PC-3 (cell line): Measurements from ENCODE around the gene HRH1. TPM values are rescaled to one million over a fixed set of nuclear protein-coding genes. Genes with fewer than 3 reads are reported as not detected.

Experiments
- ATAC-seq: fragments of 200-7000 bp; cut with Tn5 transposase; 2 replicates; pipeline ENCODE4 v1.9.1; 2020; ENCODE audit warnings: mild to moderate bottlenecking, moderate library complexity
- BruUV-seq: library from RNA; stranded (reverse); fragments of 400-500 nt; replicated peaks from 2 replicates; lab custom pipeline; 2021; lab: Mats Ljungman, UMichigan
- CTCF ChIA-PET: fragments of 300-600 bp; sonication (Branson Sonifier 250); formaldehyde crosslinking; loops from one replicate; lab custom pipeline; 2022; ENCODE audit warnings: antibody characterized with exemption; lab: Charles Lee
- POLR2A ChIA-PET: fragments of 300-600 bp; sonication (Branson Sonifier 250); formaldehyde crosslinking; loops from one replicate; lab custom pipeline; 2022; ENCODE audit warnings: antibody characterized with exemption; ENCODE audit not compliant: unreplicated experiment; lab: Charles Lee
- DNase-seq: peaks from one replicate; pipeline ENCODE4 v3.0.0-alpha.2; 2015
- H2AFZ ChIP-seq: fragments of 300-600 bp; sonication (generic); 2 replicates; pipeline ENCODE4 v1.6.0; 2016; ENCODE audit warnings: antibody characterized with exemption, low read length
- H3F3A ChIP-seq: fragments of 300-600 bp; sonication (generic); one replicate; pipeline ENCODE4 v1.6.0; 2017; ENCODE audit warnings: antibody characterized with exemption, low read length, control low read depth, mild to moderate bottlenecking; ENCODE audit not compliant: unreplicated experiment
- H3K27ac ChIP-seq: fragments of 300-600 bp; sonication (generic); 2 replicates; pipeline ENCODE4 v1.5.1; 2016; ENCODE audit warnings: mild to moderate bottlenecking, low read length
- H3K27me3 ChIP-seq: fragments of 300-600 bp; sonication (generic); 2 replicates; pipeline ENCODE4 v1.6.1; 2016; ENCODE audit warnings: low read length, mixed read lengths
- H3K36me3 ChIP-seq: fragments of 300-600 bp; sonication (generic); 2 replicates; pipeline ENCODE4 v1.6.1; 2016; ENCODE audit warnings: low read depth, mixed run types, low read length, mixed read lengths
- H3K4me1 ChIP-seq: fragments of 300-600 bp; sonication (generic); 2 replicates; pipeline ENCODE4 v1.5.1; 2016; ENCODE audit warnings: low read length; ENCODE audit not compliant: insufficient read depth
- H3K4me2 ChIP-seq: fragments of 300-600 bp; sonication (generic); 2 replicates; pipeline ENCODE4 v1.6.0; 2016; ENCODE audit warnings: low read length
- H3K4me3 ChIP-seq: fragments of 300-600 bp; sonication (generic); 2 replicates; pipeline ENCODE4 v1.5.1; 2016; ENCODE audit warnings: mild to moderate bottlenecking, low read length, mixed read lengths
- H3K79me2 ChIP-seq: fragments of 300-600 bp; sonication (generic); 2 replicates; pipeline ENCODE4 v1.6.1; 2017; ENCODE audit warnings: low read length, mixed read lengths
- H3K9ac ChIP-seq: fragments of 300-600 bp; sonication (generic); 2 replicates; pipeline ENCODE4 v1.6.0; 2016; ENCODE audit warnings: mild to moderate bottlenecking, low read length
- H3K9me2 ChIP-seq: fragments of 300-600 bp; sonication (generic); replicated peaks from 2 replicates; pipeline ENCODE4 v1.6.1; 2016; ENCODE audit warnings: mixed run types, low read length, mixed read lengths
- H3K9me3 ChIP-seq: fragments of 300-600 bp; sonication (generic); 2 replicates; pipeline ENCODE4 v1.6.1; 2016; ENCODE audit warnings: low read length, mixed read lengths
- H4K20me1 ChIP-seq: fragments of 300-600 bp; sonication (generic); 2 replicates; pipeline ENCODE4 v1.6.1; 2016; ENCODE audit warnings: low read length, mixed read lengths
- CTCF ChIP-seq: fragments of 300-600 bp; sonication (generic); conservative IDR thresholded peaks from 2 replicates; pipeline ENCODE4 v1.5.1; 2017; ENCODE audit warnings: antibody characterized with exemption, low read depth, mild to moderate bottlenecking, low read length
- EZH2 ChIP-seq: fragments of 300-600 bp; sonication (generic); IDR thresholded peaks from one replicate; pipeline ENCODE4 v1.6.1; 2017; ENCODE audit warnings: antibody characterized with exemption, mild to moderate bottlenecking, low read length; ENCODE audit not compliant: unreplicated experiment
- EZH2phosphoT487 ChIP-seq: fragments of 300-600 bp; sonication (generic); IDR thresholded peaks from 2 replicates; pipeline ENCODE4 v1.6.1; 2018; ENCODE audit warnings: mild to moderate bottlenecking, antibody characterized with exemption, low read length, borderline replicate concordance
- intact Hi-C: fragments of 100-400 bp; cut with micrococcal nuclease; formaldehyde crosslinking; loops from 2 replicates; pipeline ENCODE4 v1.9.0; 2023
- total RNA-seq: library from RNA; depleted of rRNA; stranded (reverse); fragments of >200 nt; gene quantifications from 2 replicates; pipeline ENCODE4 v1.2.3, GENCODE V29; 2014

The HRH1 gene
- total RNA-seq, 1 experiment from 2014 or later, result 5.9 TPM

DNA sequence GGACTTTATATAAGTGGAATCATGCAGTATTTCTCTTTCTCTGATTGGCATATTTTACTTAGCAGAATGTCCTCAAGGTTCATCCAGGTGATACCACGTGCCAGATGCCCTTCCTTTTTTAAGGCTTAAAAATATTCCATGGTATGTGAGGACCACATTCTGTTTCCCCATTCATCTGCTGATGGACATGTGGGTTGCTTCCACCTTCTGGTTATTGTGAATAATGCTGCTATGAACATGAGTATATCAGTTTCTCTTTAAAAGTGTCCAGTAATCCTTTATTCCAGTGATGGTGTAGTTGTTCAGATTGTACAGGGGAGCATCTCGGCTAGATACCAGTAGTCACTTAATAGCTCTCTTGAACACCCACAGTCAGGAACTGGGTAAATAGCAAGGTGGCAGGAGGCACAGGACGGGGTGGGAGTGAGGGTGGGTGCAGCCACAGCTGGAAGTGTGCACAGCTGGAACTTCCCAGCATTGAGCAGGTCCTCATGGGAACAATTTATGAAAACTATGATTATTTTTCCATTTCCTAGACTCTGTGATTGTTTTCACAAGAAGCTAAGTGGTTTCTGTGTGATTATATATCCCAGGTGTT lies 67.6 kb downstream of the HRH1 start:
- Histone ChIP-seq H3F3A (no peaks in the 10 kb centered on the region), H3K9me3 (no peaks in the 10 kb centered on the region), H3K9me2 (no peaks in the 10 kb centered on the region), H3K9ac (no peak overlapping the region), H3K4me3 (no peak overlapping the region), H3K27me3 (no peaks in the 10 kb centered on the region), H2AFZ (no peak overlapping the region), H3K27ac (no peak overlapping the region), H3K4me2 (no peak overlapping the region), H3K4me1 (peaks cover 30% of the 10 kb centered on the region), H3K79me2 (peaks cover 41% of the 10 kb centered on the region), H4K20me1 (no peaks in the 10 kb centered on the region), H3K36me3 (no peaks in the 10 kb centered on the region)
- CTCF ChIA-PET, result no interaction called here
- no TSS peak for BruUV-seq
- DNase-seq, result peak; percentile 14
- ATAC-seq, result no peak
- no peak for TF ChIP-seq EZH2
- peak; percentile 45 for TF ChIP-seq CTCF
- no peak for TF ChIP-seq EZH2phosphoT487
- POLR2A ChIA-PET, result no interaction called here
- intact Hi-C loops, result loop anchor here (1.0 kb wide), 1 partner anchor 67 kb away; no protein-coding TSS in a partner anchor

GRCh38 chr3:11224010-11224409 lies 69.7 kb downstream of the HRH1 start:
- ChIA-PET CTCF (no interaction called here), POLR2A (no interaction called here)
- H3K9me2 ChIP-seq, result no peaks in the 10 kb centered on the region
- peaks cover 32% of the 10 kb centered on the region for H3K4me1 ChIP-seq
- H3K79me2 ChIP-seq, result peaks cover 42% of the 10 kb centered on the region
- H3F3A ChIP-seq, result no peaks in the 10 kb centered on the region
- BruUV-seq, result no TSS peak
- intact Hi-C loops, result no loop called here
- TF ChIP-seq CTCF, result no peak
- TF ChIP-seq EZH2, result no peak
- no peak for TF ChIP-seq EZH2phosphoT487
- H3K9me3 ChIP-seq, result no peaks in the 10 kb centered on the region
- ATAC-seq (no peak), DNase-seq (no peak)
- H3K36me3 ChIP-seq, result no peaks in the 10 kb centered on the region
- no peak overlapping the region for H3K4me3 ChIP-seq
- no peak overlapping the region for H3K27ac ChIP-seq
- H3K9ac ChIP-seq, result no peak overlapping the region
- H3K4me2 ChIP-seq, result peak overlapping the region; percentile 32
- no peaks in the 10 kb centered on the region for H4K20me1 ChIP-seq
- no peaks in the 10 kb centered on the region for H3K27me3 ChIP-seq
- H2AFZ ChIP-seq, result no peak overlapping the region

- peaks cover 32% of the 10 kb centered on the region for H3K4me1 ChIP-seq
- H3K4me2 ChIP-seq, result peak overlapping the region; percentile 94
- POLR2A ChIA-PET, result no interaction called here
- TF ChIP-seq EZH2 (no peak), EZH2phosphoT487 (no peak), CTCF (no peak)
- no peaks in the 10 kb centered on the region for H3K9me3 ChIP-seq
- no peaks in the 10 kb centered on the region for H3K36me3 ChIP-seq
- H4K20me1 ChIP-seq, result no peaks in the 10 kb centered on the region
- DNase-seq, result no peak
- peak overlapping the region; percentile 93 for H3K27ac ChIP-seq
- CTCF ChIA-PET, result no interaction called here
- H3K9me2 ChIP-seq, result no peaks in the 10 kb centered on the region
- intact Hi-C loops, result loop anchor here (1.0 kb wide), 2 partner anchors 29 to 70 kb away; no protein-coding TSS in a partner anchor
- H3K27me3 ChIP-seq, result no peaks in the 10 kb centered on the region
- H3K79me2 ChIP-seq, result peaks cover 38% of the 10 kb centered on the region
- no TSS peak for BruUV-seq
- peak overlapping the region; percentile 68 for H3K4me3 ChIP-seq
- ATAC-seq, result no peak
- peak overlapping the region; percentile 80 for H3K9ac ChIP-seq
- H3F3A ChIP-seq, result no peaks in the 10 kb centered on the region
- peak overlapping the region; percentile 74; the same call in 1 of the 2 replicates for H2AFZ ChIP-seq
Measured at GRCh38 chr3:11224870-11225229, 70.6 kb downstream of the HRH1 start.
